CD4-positive, alpha-beta T cell (primary cell): ENCODE measurements around the gene MPC1L. TPM values are rescaled to one million over a fixed set of nuclear protein-coding genes. Genes with fewer than 3 reads are reported as not detected.

Experiments
- ATAC-seq: fragments of 200-7000 bp; cut with Tn5 transposase; one replicate; pipeline ENCODE4 v1.10.0; 2022; ENCODE audit warnings: mild to moderate bottlenecking; ENCODE audit not compliant: poor library complexity
- CTCF ChIA-PET: fragments of 350-600 bp; sonication (Branson Sonifier 250); formaldehyde crosslinking; loops from one replicate; lab custom pipeline; 2021; ENCODE audit warnings: antibody characterized with exemption, inconsistent platforms; lab: Charles Lee
- POLR2A ChIA-PET: fragments of 350-600 bp; sonication (Branson Sonifier 250); formaldehyde crosslinking; loops from one replicate; lab custom pipeline; 2021; ENCODE audit warnings: antibody characterized with exemption, inconsistent platforms; lab: Charles Lee
- DNase-seq, 14 experiments: peaks; one replicate each; pipeline ENCODE4 v3.0.0-alpha.2; 2013 to 2020; ENCODE audit warnings: mixed read lengths in 2 of 14
- H3K27ac ChIP-seq, 2 donors: one replicate each; pipeline versions ENCODE4 v1.5.1 to v1.7.0; 2013; ENCODE audit warnings: low read length in 2 of 2, low read depth in 1 of 2, mild to moderate bottlenecking in 1 of 2
- H3K27me3 ChIP-seq, 2 experiments: 1 replicate in 1 of 2; 2 replicates in 1 of 2; pipeline versions ENCODE4 v1.6.1 to v1.7.0; 2013; ENCODE audit warnings: low read length in 2 of 2, control low read depth in 1 of 2, mild to moderate bottlenecking in 1 of 2, moderate library complexity in 1 of 2; ENCODE audit not compliant: insufficient read depth in 2 of 2, control insufficient read depth in 1 of 2
- H3K36me3 ChIP-seq: one replicate; pipeline ENCODE4 v1.6.1; 2013; ENCODE audit warnings: low read length, control low read depth; ENCODE audit not compliant: insufficient read depth
- H3K4me1 ChIP-seq: one replicate; pipeline ENCODE4 v1.6.1; 2013; ENCODE audit warnings: low read length, control low read depth; ENCODE audit not compliant: insufficient read depth
- H3K4me3 ChIP-seq: one replicate; pipeline ENCODE4 v1.5.1; 2013; ENCODE audit warnings: mild to moderate bottlenecking, low read length, moderate library complexity
- H3K9me3 ChIP-seq, 2 experiments: 1 replicate in 1 of 2; 2 replicates in 1 of 2; pipeline versions ENCODE4 v1.6.1 to v1.7.0; 2013; ENCODE audit warnings: low read length in 2 of 2, mild to moderate bottlenecking in 2 of 2, control low read depth in 1 of 2, moderate library complexity in 1 of 2; ENCODE audit not compliant: control insufficient read depth in 1 of 2, insufficient read depth in 1 of 2
- H3K27ac Mint-ChIP-seq: one replicate; pipeline ENCODE4 v1.8.0; 2020; ENCODE audit warnings: mixed read lengths
- H3K27me3 Mint-ChIP-seq: one replicate; pipeline ENCODE4 v1.8.0; 2021; ENCODE audit warnings: mixed read lengths
- H3K36me3 Mint-ChIP-seq: one replicate; pipeline ENCODE4 v1.8.0; 2021; ENCODE audit warnings: low read depth, mixed read lengths
- H3K4me1 Mint-ChIP-seq: one replicate; pipeline ENCODE4 v1.8.0; 2021; ENCODE audit warnings: low read depth, mixed read lengths
- H3K4me3 Mint-ChIP-seq: one replicate; pipeline ENCODE4 v1.8.0; 2020; ENCODE audit warnings: mild to moderate bottlenecking, mixed read lengths
- H3K9me3 Mint-ChIP-seq: one replicate; pipeline ENCODE4 v1.8.0; 2020; ENCODE audit warnings: mixed read lengths
- CTCF ChIP-seq: fragments of 200-600 bp; IDR thresholded peaks from one replicate; pipeline ENCODE4 v1.8.0; 2022; ENCODE audit warnings: antibody characterized with exemption, mild to moderate bottlenecking
- intact Hi-C, 2 experiments: fragments of 100-400 bp; cut with DNase I in 1 of 2; cut with micrococcal nuclease in 1 of 2; formaldehyde crosslinking; loops; one replicate each; pipeline versions ENCODE4 v1.15.1 to v1.9.0; 2023 to 2025; cut with DNase I, micrococcal nuclease
- total RNA-seq, 174 experiments: library from RNA in 2 of 174; stranded (reverse) in 2 of 174; gene quantifications; one replicate each; pipeline ENCODE4 v1.2.3 and lab custom pipeline; 2021 to 2026

The MPC1L gene
- total RNA-seq, 2 experiments from 2014 or later, result not detected

- H3K4me1 ChIP-seq, result peaks cover 14% of the 10 kb centered on the region
- DNase-seq, result no peak
- H3K4me3 ChIP-seq, result no peak overlapping the region
- H3K36me3 Mint-ChIP-seq, result no peaks in the 10 kb centered on the region
- no peak overlapping the region for H3K27ac Mint-ChIP-seq
- H3K4me1 Mint-ChIP-seq, result peaks cover 20% of the 10 kb centered on the region
- no peak for TF ChIP-seq CTCF
- H3K27ac ChIP-seq, result no peak overlapping the region
- ChIA-PET CTCF (no interaction called here), POLR2A (no interaction called here)
- H3K27me3 ChIP-seq, result no peaks in the 10 kb centered on the region
- H3K4me3 Mint-ChIP-seq, result no peak overlapping the region
- intact Hi-C loops, result no loop called here
- no peaks in the 10 kb centered on the region for H3K9me3 Mint-ChIP-seq
- ATAC-seq, result no peak
- H3K9me3 ChIP-seq, result no peaks in the 10 kb centered on the region
- no peaks in the 10 kb centered on the region for H3K27me3 Mint-ChIP-seq
- no peaks in the 10 kb centered on the region for H3K36me3 ChIP-seq
These were observed 45.1 kb upstream of the MPC1L start for GRCh38 chrX:40578039-40578695.

GRCh38 chrX:40579141-40579540, 44.1 kb upstream of the MPC1L start:
- Histone ChIP-seq H3K4me3 (no peak overlapping the region), H3K36me3 (no peaks in the 10 kb centered on the region), H3K27ac (no peak overlapping the region), H3K27me3 (no peaks in the 10 kb centered on the region), H3K9me3 (no peaks in the 10 kb centered on the region), H3K4me1 (peaks cover 17% of the 10 kb centered on the region)
- H3K9me3 Mint-ChIP-seq, result no peaks in the 10 kb centered on the region
- DNase-seq (no peak), ATAC-seq (no peak)
- no peak for TF ChIP-seq CTCF
- CTCF ChIA-PET, result no interaction called here
- no peak overlapping the region for H3K27ac Mint-ChIP-seq
- intact Hi-C loops, result no loop called here
- H3K36me3 Mint-ChIP-seq, result no peaks in the 10 kb centered on the region
- POLR2A ChIA-PET, result no interaction called here
- no peaks in the 10 kb centered on the region for H3K27me3 Mint-ChIP-seq
- peaks cover 27% of the 10 kb centered on the region for H3K4me1 Mint-ChIP-seq
- H3K4me3 Mint-ChIP-seq, result no peak overlapping the region

DNA sequence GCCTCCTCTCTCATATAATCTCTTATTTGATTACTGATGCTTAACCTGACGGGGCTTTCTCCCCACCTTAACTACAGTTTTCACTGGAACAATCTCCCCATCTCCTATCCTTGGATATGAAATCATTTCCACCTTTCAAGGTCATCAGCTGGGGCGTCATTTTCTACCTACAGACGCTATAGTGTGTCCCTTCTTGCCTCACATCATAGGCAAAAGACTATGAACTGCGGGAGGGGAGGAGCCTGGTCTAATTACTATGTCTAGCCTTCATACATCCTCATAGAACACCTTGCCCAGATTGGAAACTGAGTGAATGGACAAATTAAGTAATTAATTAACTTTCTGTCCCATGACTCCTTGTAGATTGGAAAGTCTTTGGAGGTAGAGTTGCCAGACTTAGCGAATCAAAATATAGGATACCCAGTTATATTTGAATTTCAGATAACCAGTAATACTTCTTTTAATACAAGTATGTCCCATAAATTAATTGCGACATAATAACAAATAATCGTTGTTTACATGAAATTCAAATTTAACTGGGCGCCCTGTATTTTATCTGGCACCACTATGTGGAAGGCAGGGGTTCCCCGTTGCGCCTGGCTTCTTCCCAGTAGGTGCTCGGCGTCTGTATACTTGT, 43.2 kb upstream of the MPC1L start:
- intact Hi-C loops, result loop anchor here (5.0 to 10.0 kb wide), 2 partner anchors 65 to 157 kb away; partner anchors contain the start of genes CXorf38 (in 1 of the 2) and MED14 (in 1 of the 2)
- H3K36me3 Mint-ChIP-seq, result no peaks in the 10 kb centered on the region
- peak overlapping the region; percentile 90 for H3K4me3 Mint-ChIP-seq
- H3K4me1 ChIP-seq, result peaks cover 17% of the 10 kb centered on the region
- peak overlapping the region; percentile 83 for H3K4me3 ChIP-seq
- no peaks in the 10 kb centered on the region for H3K27me3 Mint-ChIP-seq
- ATAC-seq (peak; percentile 49), DNase-seq (peak in 1 of 14 experiments; percentile 14)
- H3K27ac Mint-ChIP-seq, result peak overlapping the region; percentile 89
- H3K36me3 ChIP-seq, result no peaks in the 10 kb centered on the region
- no peaks in the 10 kb centered on the region for H3K27me3 ChIP-seq
- H3K4me1 Mint-ChIP-seq, result peaks cover 28% of the 10 kb centered on the region
- H3K9me3 ChIP-seq, result no peaks in the 10 kb centered on the region
- no peak for TF ChIP-seq CTCF
- ChIA-PET POLR2A (interaction anchor here (1.2 to 2.1 kb wide), 7 partner anchors 9 to 505 kb away, joined by 3 to 13 read pairs (median 10); partner anchors contain the start of genes CXorf38, MED14 and USP9X), CTCF (interaction anchor here (0.8 to 1.2 kb wide), 2 partner anchors 68 to 648 kb away, joined by 3 read pairs; partner anchors contain the start of gene CXorf38)
- H3K9me3 Mint-ChIP-seq, result no peaks in the 10 kb centered on the region
- peak overlapping the region; percentile 79 to 89 for H3K27ac ChIP-seq
